Measurements from ENCODE around the gene C1GALT1.
"Not testable (repeated sequence)": the region's sequence is repeated elsewhere in the genome, so short reads cannot be mapped to it uniquely, and the experiment has no call there.

C1GALT1 gene

GRCh38 chr7:7239346-7239745 lies 57.0 kb downstream of the C1GALT1 start:
- no peak for DNase-seq

GRCh38 chr7:7242899-7243298 lies 60.6 kb downstream of the C1GALT1 start:
- DNase-seq: no peak

GRCh38 chr7:7245233-7245632 lies 62.9 kb downstream of the C1GALT1 start:
- DNase-seq: not testable (repeated sequence)

- no peak for DNase-seq
Observed at GRCh38 chr7:7246223-7246622, 63.9 kb downstream of the C1GALT1 start.

GRCh38 chr7:7247658-7248057 lies 65.3 kb downstream of the C1GALT1 start:
- DNase-seq: no peak

GRCh38 chr7:7249814-7250213 lies 67.5 kb downstream of the C1GALT1 start:
- DNase-seq: no peak

- DNase-seq: no peak
Observed at GRCh38 chr7:7251742-7252141, 69.4 kb downstream of the C1GALT1 start.

- DNase-seq: no peak
Observed at GRCh38 chr7:7254319-7254718, 72.0 kb downstream of the C1GALT1 start.

- DNase-seq: no peak
Observed at GRCh38 chr7:7254908-7255307, 72.6 kb downstream of the C1GALT1 start.

GRCh38 chr7:7256731-7257274 lies 74.5 kb downstream of the C1GALT1 start:
- DNase-seq: no peak

GRCh38 chr7:7257899-7258692 lies 75.8 kb downstream of the C1GALT1 start:
- no peak for DNase-seq

GRCh38 chr7:7261863-7262262 lies 79.5 kb downstream of the C1GALT1 start:
- DNase-seq: no peak

- DNase-seq: no peak
Observed at GRCh38 chr7:7263297-7264230, 81.2 kb downstream of the C1GALT1 start.

- no peak for DNase-seq
Observed at GRCh38 chr7:7264306-7265040, 82.1 kb downstream of the C1GALT1 start.

- DNase-seq: no peak
Observed at GRCh38 chr7:7265081-7266075, 83.0 kb downstream of the C1GALT1 start.

GRCh38 chr7:7266257-7266881 lies 84.0 kb downstream of the C1GALT1 start:
- DNase-seq: no peak

GRCh38 chr7:7271094-7271874 lies 88.9 kb downstream of the C1GALT1 start:
- no peak for DNase-seq

GRCh38 chr7:7272294-7272693 lies 90.0 kb downstream of the C1GALT1 start:
- no peak for DNase-seq

- DNase-seq: no peak
Observed at GRCh38 chr7:7274782-7275181, 92.4 kb downstream of the C1GALT1 start.

- no peak for DNase-seq
Observed at GRCh38 chr7:7276161-7276560, 93.8 kb downstream of the C1GALT1 start.

Measured in NCI-H187 treated with DMSO at 0.1 percent for 48 hours (cell line).